Activated naive CD8-positive, alpha-beta T cell treated with anti-CD3 and anti-CD28 coated beads, Interleukin-2, amount 10 ng/mL, durations not matched to agents 7 days and 5 days (primary cell): ENCODE measurements around the gene CLEC11A. TPM values are rescaled to one million over a fixed set of nuclear protein-coding genes. Genes with fewer than 3 reads are reported as not detected.
"Not testable (repeated sequence)": the region's sequence is repeated elsewhere in the genome, so short reads cannot be mapped to it uniquely, and the experiment has no call there.

Experiments
- ATAC-seq: fragments of 150-1000 bp; cut with Tn5 transposase; one replicate; pipeline ENCODE4 v1.10.0; 2021; ENCODE audit warnings: low read depth, moderate library complexity
- POLR2A ChIA-PET: fragments of 350-600 bp; sonication (Branson Sonifier 250); formaldehyde crosslinking; loops from one replicate; lab custom pipeline; 2021; ENCODE audit warnings: antibody characterized with exemption; lab: Charles Lee
- DNase-seq: peaks from one replicate; pipeline ENCODE4 v3.0.0; 2021
- H3K27ac Mint-ChIP-seq: one replicate; pipeline ENCODE4 v1.8.0; 2022; ENCODE audit warnings: mild to moderate bottlenecking, mixed read lengths
- H3K27me3 Mint-ChIP-seq: one replicate; pipeline ENCODE4 v1.8.0; 2022; ENCODE audit warnings: mild to moderate bottlenecking, moderate library complexity, mixed read lengths
- H3K36me3 Mint-ChIP-seq: one replicate; pipeline ENCODE4 v1.8.0; 2021; ENCODE audit warnings: mild to moderate bottlenecking, mixed read lengths
- H3K4me1 Mint-ChIP-seq: one replicate; pipeline ENCODE4 v1.8.0; 2021; ENCODE audit warnings: mixed read lengths
- H3K4me3 Mint-ChIP-seq: one replicate; pipeline ENCODE4 v1.8.0; 2022; ENCODE audit warnings: mild to moderate bottlenecking, moderate library complexity, mixed read lengths
- H3K9me3 Mint-ChIP-seq: one replicate; pipeline ENCODE4 v1.8.0; 2021; ENCODE audit warnings: mixed read lengths
- total RNA-seq, 2 experiments: library from RNA; stranded (reverse); gene quantifications; one replicate each; pipeline ENCODE4 v1.2.3, GENCODE V29; 2021

The CLEC11A gene
- total RNA-seq, 2 experiments from 2014 or later = 2.4 to 2.7 TPM

DNA sequence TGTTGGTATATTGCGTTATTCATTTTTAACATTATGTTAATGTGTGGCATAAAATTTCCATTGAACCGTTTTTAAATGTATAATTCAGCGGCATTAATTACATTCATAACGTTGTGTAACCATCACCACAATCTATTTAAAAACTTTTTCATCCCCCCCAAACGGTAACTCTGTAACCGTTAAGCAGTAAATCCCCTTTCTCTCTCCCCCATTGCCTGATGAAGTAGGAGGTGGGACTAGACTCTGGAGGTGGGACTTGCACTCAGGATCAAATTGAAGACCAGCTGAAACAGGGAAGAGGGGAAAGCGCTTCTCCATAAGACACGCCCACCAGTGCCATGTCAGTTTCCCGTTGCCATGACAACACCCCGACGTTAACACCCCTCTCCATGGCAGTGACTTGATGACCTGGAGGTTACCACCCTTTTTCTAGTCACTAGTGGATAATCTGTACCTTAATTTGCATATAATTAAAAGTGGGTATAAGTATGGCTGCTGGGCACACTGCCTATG is 16.8 kb downstream of the CLEC11A start:
- POLR2A ChIA-PET = no interaction called here
- ATAC-seq (no peak), DNase-seq (no peak)
- no peaks in the 10 kb centered on the region for H3K9me3 Mint-ChIP-seq
- no peak overlapping the region for H3K4me3 Mint-ChIP-seq
- no peak overlapping the region for H3K27ac Mint-ChIP-seq
- peaks cover 16% of the 10 kb centered on the region for H3K27me3 Mint-ChIP-seq
- no peaks in the 10 kb centered on the region for H3K36me3 Mint-ChIP-seq
- H3K4me1 Mint-ChIP-seq = no peaks in the 10 kb centered on the region

DNA sequence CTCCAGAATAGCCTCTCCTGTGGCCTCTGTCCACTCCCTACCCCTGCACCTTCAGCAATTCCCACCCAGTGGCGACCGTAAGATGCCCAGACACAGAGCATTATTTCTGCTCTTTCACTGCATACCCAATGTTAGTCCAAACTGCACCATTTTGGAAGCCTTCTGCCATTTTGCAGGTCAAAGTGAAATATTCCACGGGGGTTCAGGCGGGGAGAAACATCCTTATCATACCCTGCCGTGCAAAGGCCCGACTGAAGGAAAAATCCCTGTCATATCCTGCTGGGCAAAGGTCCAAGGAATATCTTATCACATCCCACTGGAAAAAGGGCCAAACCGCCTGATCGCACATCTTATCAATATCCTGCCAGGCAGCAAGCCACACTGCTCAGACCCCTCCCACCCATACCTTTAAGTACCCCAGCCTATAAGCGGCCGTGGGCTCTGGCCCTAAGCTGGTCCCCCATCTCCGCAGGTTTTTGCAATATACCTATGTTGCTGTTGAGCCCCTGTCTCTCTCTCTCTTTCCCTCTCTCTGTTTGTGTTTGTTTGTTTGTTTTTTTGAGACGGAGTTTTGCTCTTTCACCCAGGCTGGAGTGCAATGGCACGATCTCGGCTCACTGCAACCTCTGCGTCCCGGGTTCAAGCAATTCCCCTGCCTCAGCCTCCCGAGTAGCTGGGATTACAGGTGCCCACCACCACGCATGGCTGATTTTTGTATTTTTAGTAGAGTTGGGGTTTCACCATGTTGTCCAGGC is 18.2 kb downstream of the CLEC11A start:
- POLR2A ChIA-PET = no interaction called here

DNA sequence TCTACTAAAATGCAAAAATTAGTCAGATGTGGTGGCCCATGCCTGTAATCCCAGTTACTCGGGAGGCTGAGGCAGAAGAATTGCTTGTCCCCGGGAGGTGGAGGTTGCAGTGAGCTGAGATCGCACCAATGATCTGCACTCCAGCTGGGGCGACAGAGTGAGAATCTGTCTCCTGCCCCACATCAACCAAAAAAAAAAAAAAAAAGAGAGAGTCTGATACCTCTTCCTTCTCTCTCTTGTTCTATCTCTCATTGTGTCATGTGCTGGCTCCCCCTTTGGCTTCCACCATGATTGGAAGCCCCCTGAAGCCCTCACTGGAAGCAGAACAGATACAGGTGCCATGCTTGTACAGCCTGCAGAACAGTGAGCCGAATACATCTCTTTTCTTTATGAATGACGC is 20.4 kb downstream of the CLEC11A start:
- POLR2A ChIA-PET = no interaction called here
- no peak for ATAC-seq
- no peak for DNase-seq
- H3K4me3 Mint-ChIP-seq = no peak overlapping the region
- H3K36me3 Mint-ChIP-seq = no peaks in the 10 kb centered on the region
- no peaks in the 10 kb centered on the region for H3K4me1 Mint-ChIP-seq
- H3K9me3 Mint-ChIP-seq = no peaks in the 10 kb centered on the region
- H3K27ac Mint-ChIP-seq = no peak overlapping the region
- peaks cover 14% of the 10 kb centered on the region for H3K27me3 Mint-ChIP-seq

More for the DNA sequence above, 18.2 kb downstream of the CLEC11A start:
- peaks cover 14% of the 10 kb centered on the region for H3K27me3 Mint-ChIP-seq
- H3K27ac Mint-ChIP-seq = no peak overlapping the region
- no peaks in the 10 kb centered on the region for H3K36me3 Mint-ChIP-seq
- no peaks in the 10 kb centered on the region for H3K4me1 Mint-ChIP-seq
- no peak for ATAC-seq
- DNase-seq = no peak
- no peaks in the 10 kb centered on the region for H3K9me3 Mint-ChIP-seq
- no peak overlapping the region for H3K4me3 Mint-ChIP-seq

DNA sequence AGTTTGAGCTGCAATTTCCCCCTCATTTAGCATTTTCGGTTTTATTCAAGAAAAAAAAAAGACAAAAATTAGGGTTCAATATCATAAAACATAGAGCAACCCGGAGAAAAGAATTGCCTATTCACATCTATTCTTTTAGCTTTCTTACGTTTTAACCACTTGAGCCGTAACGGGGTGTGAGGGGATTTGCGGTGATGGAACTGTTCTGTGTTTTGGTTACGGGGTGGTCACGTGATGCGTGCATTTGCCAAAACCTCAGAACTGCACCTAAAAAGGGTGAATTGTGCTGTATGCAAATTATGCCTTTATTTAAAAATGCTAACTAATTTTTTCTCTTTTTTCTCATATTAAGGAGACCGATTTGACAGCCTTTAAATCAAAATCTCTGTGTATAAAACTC is 22.1 kb downstream of the CLEC11A start:
- no peak for ATAC-seq

DNA sequence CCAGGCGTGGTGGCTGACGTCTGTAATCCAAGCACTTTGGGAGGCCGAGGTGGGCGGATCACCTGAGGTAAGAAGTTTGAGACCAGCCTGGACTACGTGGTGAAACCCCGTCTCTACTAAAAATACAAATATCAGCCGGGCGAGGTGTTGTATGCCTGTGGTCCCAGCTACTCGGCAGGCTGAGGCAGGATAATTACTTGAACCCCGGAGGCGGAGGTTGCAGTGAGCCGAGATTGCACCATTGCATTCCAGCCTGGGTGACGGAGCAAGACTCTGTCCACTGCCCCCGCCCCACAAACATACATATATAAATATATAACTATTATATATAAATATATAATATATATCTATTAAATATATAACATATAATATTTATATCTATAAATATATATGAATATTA is 24.0 kb downstream of the CLEC11A start:
- H3K27ac Mint-ChIP-seq, H3K9me3 Mint-ChIP-seq, H3K27me3 Mint-ChIP-seq, H3K36me3 Mint-ChIP-seq, H3K4me3 Mint-ChIP-seq, DNase-seq, ATAC-seq, H3K4me1 Mint-ChIP-seq, POLR2A ChIA-PET: not testable (repeated sequence)

More for the DNA sequence above, 22.1 kb downstream of the CLEC11A start:
- Mint-ChIP-seq H3K4me1 (no peaks in the 10 kb centered on the region), H3K9me3 (no peaks in the 10 kb centered on the region), H3K27ac (no peak overlapping the region), H3K36me3 (no peaks in the 10 kb centered on the region), H3K4me3 (no peak overlapping the region), H3K27me3 (peaks cover 14% of the 10 kb centered on the region)
- POLR2A ChIA-PET = no interaction called here
- DNase-seq = no peak

DNA sequence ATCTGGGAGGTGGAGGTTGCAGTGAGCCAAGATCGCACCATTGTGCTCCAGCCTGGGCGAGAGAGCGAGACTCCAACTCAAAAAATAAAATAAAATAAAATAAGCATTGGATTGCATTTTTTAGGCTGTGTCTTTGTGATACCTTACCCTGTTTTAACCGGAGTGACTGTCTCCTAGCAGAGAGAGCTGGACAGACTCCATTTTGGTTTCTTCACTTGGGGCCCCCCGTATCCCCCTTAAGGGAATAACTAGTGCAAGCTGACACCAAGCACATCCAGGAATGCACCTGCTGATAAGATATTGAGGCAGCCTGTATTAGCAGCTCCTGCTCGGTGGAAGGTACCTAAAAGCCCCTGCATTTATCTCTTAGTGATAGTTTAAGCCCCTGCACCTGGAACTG is 26.3 kb downstream of the CLEC11A start:
- H3K27ac Mint-ChIP-seq = no peak overlapping the region
- DNase-seq (no peak), ATAC-seq (no peak)
- no peak overlapping the region for H3K4me3 Mint-ChIP-seq
- peaks cover 2% of the 10 kb centered on the region for H3K27me3 Mint-ChIP-seq
- no peaks in the 10 kb centered on the region for H3K9me3 Mint-ChIP-seq
- POLR2A ChIA-PET = no interaction called here
- no peaks in the 10 kb centered on the region for H3K4me1 Mint-ChIP-seq
- H3K36me3 Mint-ChIP-seq = no peaks in the 10 kb centered on the region

DNA sequence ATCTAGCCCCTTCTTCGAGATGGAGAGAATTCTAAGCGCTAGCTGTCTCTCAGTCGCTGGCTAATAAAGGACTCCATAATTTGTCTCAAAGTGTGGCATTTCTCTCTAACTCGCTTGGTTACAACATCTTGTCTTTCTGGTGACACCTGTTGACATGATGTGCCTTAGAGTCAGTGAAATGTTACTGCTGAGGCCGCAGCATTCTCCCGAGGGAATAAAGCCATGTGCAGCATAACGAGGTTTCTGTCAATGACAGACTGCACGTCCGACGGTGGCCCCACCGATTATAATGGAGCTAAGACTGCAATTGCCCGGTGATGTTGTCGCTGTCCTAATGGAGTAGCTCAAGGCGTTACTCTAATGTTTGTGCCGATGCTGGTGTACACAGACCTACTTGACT is 26.8 kb downstream of the CLEC11A start:
- POLR2A ChIA-PET = no interaction called here
- no peak for DNase-seq
- no peaks in the 10 kb centered on the region for H3K36me3 Mint-ChIP-seq
- no peak overlapping the region for H3K4me3 Mint-ChIP-seq
- H3K27ac Mint-ChIP-seq = no peak overlapping the region
- no peaks in the 10 kb centered on the region for H3K4me1 Mint-ChIP-seq
- H3K27me3 Mint-ChIP-seq = peaks cover 5% of the 10 kb centered on the region
- H3K9me3 Mint-ChIP-seq = no peaks in the 10 kb centered on the region
- no peak for ATAC-seq

DNA sequence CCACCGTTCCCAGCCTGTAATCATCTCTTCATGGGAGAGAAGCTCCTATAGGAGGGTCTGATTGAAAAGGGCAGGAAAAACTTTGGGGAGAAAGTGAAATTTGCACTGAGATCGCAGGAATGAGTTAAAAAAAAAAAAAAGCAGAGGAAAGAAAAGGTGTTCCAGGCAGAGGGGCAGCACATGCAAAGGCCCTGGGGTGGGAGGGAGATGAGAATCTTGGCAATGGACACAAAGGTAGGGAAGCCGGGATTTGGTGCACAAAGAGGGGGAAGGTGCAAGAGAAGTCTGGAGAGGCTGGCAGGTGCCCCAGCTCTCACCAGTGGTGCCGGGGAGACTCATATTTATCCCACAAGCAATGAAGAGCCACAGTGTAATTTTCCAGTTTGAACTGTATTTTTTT is 30.7 kb downstream of the CLEC11A start:
- no peak overlapping the region for H3K4me3 Mint-ChIP-seq
- POLR2A ChIA-PET = no interaction called here

DNA sequence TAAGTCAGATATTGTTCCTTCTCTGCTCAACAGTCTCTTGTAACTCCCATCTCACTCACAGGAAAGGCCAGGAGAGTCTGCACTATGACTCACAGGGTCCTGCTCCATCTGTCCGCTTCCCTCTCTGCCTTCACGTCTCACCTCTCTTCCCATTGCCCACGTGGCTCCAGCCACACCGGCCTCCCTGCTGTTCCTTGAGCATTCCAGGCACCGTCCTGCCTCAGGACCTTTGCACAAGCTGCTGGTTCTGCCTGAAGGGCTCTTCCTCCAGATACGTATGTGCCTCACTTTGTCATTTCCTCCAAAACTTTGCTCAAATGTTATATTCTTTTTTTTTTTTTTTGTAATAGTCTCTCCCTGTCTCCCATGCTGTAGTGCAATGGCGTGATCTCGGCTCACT is 33.1 kb downstream of the CLEC11A start:
- H3K27ac Mint-ChIP-seq, POLR2A ChIA-PET, H3K36me3 Mint-ChIP-seq, ATAC-seq, H3K9me3 Mint-ChIP-seq, H3K4me3 Mint-ChIP-seq, H3K4me1 Mint-ChIP-seq, DNase-seq: not testable (repeated sequence)
- H3K27me3 Mint-ChIP-seq = peaks cover 16% of the 10 kb centered on the region

More for the DNA sequence above, 30.7 kb downstream of the CLEC11A start:
- H3K9me3 Mint-ChIP-seq = no peaks in the 10 kb centered on the region
- H3K27ac Mint-ChIP-seq = no peak overlapping the region
- ATAC-seq = no peak
- H3K27me3 Mint-ChIP-seq = peaks cover 18% of the 10 kb centered on the region
- H3K4me1 Mint-ChIP-seq = no peaks in the 10 kb centered on the region
- no peak for DNase-seq
- H3K36me3 Mint-ChIP-seq = no peaks in the 10 kb centered on the region

DNA sequence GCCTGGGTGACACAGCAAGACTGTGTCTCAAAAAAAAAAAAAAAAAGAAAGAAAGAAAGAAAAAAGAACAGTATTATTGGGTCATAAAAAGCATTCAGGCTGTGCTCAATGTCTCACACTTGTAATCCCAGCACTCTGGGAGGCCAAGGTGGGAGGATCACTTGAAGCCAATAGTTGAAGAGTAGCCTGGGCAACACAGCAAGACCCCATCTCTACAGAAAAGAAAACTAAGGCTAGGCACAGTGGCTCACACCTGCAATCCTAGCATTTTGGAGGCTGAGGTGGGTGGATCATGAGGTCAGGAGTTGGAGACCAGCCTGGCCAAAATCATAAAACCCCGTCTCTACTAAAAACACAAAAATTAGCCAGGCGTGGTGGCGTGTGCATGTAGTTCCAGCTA is 34.5 kb downstream of the CLEC11A start:
- ATAC-seq, H3K4me1 Mint-ChIP-seq, H3K9me3 Mint-ChIP-seq, H3K36me3 Mint-ChIP-seq, DNase-seq, POLR2A ChIA-PET, H3K4me3 Mint-ChIP-seq, H3K27ac Mint-ChIP-seq: not testable (repeated sequence)
- H3K27me3 Mint-ChIP-seq = peaks cover 16% of the 10 kb centered on the region

DNA sequence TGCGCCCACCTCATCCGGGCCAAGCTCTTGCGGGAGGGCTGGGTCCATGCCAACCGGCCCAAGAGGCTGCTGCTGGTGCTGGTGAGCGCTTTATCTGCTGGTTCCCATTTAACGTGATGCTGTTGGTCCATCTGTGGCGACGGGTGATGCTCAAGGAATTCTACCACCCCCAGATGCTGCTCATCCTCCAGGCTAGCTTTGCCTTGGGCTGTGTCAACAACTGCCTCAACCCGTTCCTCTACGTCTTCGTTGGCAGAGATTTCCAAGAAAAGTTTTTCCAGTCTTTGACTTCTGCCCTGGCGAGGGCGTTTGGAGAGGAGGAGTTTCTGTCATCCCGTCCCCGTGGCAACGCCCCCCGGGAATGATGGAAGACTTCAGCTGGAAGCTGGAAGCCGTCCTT is 35.9 kb downstream of the CLEC11A start:
- not testable (repeated sequence) for H3K9me3 Mint-ChIP-seq, H3K4me3 Mint-ChIP-seq, H3K4me1 Mint-ChIP-seq, H3K36me3 Mint-ChIP-seq, ATAC-seq, DNase-seq, H3K27ac Mint-ChIP-seq
- H3K27me3 Mint-ChIP-seq = peaks cover 16% of the 10 kb centered on the region
- POLR2A ChIA-PET = interaction anchor here (1.5 kb wide), 1 partner anchor 34 kb away, joined by 3 read pairs; no protein-coding TSS in a partner anchor

DNA sequence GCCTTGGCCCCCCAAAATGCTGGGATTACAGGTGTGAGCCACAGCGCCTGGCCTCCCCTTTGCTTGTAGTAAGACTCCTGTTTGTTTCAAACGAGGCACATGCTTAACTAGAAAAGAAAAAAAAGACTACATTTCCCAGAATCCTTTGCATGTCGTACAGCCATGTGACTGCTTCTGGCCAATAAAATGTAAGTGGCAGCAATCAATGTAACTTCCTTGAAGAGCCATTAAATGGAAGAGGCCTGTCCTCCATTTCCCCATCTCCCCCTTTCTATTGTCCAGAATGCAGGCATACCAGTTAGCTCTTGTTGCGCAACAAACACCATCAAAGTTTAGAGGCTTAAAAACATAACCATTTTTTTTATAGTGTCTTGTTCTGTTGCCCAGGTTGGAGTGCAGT is 36.7 kb downstream of the CLEC11A start:
- POLR2A ChIA-PET = interaction anchor here (1.5 kb wide), 1 partner anchor 35 kb away, joined by 3 read pairs; no protein-coding TSS in a partner anchor
- DNase-seq (no peak), ATAC-seq (no peak)
- Mint-ChIP-seq H3K9me3 (peaks cover 3% of the 10 kb centered on the region), H3K27me3 (peaks cover 13% of the 10 kb centered on the region), H3K27ac (no peak overlapping the region), H3K36me3 (no peaks in the 10 kb centered on the region), H3K4me1 (no peaks in the 10 kb centered on the region), H3K4me3 (no peak overlapping the region)

DNA sequence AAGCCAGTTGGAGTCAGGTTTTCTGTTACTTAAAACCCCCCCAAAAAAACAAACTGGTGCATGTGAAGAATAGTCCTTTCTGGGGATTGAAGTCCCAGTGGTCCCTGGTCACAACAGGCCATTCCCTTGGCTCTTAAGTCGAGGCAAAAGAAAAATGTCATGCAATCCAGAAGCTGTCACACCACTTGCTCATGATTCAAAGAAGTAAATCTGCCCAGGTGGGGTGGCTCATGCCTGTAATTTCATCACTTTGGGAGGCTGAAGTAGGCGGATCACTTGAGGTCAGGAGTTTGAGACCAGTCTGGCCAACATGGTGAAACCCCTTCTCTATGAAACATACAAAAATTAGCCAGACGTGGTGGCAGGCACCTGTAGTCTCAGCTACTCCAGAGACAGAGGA is 38.3 kb downstream of the CLEC11A start:
- H3K4me3 Mint-ChIP-seq, POLR2A ChIA-PET, H3K9me3 Mint-ChIP-seq, H3K27me3 Mint-ChIP-seq, DNase-seq, H3K36me3 Mint-ChIP-seq, H3K27ac Mint-ChIP-seq, ATAC-seq, H3K4me1 Mint-ChIP-seq: not testable (repeated sequence)

DNA sequence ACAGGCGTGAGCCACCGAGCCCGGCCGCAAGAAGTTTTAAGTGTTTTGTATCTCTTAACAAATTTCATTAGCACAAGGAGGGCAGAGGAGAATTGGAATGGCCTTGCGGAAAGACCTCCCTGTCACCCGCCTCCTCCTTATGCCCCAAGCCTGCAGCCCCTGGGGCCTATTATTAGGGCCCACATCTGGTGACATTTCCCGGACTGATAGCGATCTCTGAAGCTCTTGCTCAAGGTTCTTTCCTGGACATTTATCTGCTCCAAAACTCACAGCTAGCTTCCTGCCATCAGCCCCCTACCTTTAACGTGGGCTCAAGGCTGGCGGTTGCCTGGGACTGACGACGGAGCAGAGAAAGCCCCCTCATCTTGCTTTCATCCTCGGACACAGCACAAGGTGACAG is 40.4 kb downstream of the CLEC11A start:
- H3K4me3 Mint-ChIP-seq, DNase-seq, H3K9me3 Mint-ChIP-seq, H3K27ac Mint-ChIP-seq, POLR2A ChIA-PET, H3K4me1 Mint-ChIP-seq, ATAC-seq, H3K36me3 Mint-ChIP-seq: not testable (repeated sequence)
- peaks cover 11% of the 10 kb centered on the region for H3K27me3 Mint-ChIP-seq
